ENCODE measurements around the gene TREH.

Gene TREH

DNA sequence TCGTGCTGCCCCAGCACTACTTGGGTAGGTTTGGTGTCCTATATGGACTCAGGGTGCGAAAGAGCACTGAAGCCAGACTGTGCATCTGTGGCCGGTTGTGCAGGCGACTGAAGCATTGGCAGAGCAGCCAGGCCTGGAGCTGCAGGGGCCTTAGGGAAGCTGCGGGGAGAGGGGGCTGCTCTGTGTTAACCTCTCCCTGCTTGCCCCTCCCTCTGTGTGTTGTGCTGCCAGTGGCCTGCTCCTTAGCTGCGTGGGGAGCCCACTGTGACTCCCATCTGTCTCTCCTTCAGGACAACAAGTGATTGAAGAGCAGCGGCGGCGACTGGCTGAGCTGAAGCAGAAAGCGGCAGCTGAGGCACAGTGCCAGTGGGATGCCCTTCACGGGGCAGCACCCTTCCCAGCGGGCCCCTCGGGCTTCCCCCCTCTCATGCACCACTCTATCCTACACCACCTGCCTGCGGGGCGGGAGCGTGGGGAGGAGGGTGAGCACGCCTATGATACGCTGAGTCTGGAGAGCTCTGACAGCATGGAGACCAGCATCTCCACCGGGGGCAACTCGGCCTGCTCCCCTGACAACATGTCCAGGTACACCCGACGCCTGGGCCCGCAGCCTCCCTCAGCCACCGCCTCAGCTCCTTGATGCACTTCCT, 34.3 kb downstream of the TREH start:
- no peak for DNase-seq

DNA sequence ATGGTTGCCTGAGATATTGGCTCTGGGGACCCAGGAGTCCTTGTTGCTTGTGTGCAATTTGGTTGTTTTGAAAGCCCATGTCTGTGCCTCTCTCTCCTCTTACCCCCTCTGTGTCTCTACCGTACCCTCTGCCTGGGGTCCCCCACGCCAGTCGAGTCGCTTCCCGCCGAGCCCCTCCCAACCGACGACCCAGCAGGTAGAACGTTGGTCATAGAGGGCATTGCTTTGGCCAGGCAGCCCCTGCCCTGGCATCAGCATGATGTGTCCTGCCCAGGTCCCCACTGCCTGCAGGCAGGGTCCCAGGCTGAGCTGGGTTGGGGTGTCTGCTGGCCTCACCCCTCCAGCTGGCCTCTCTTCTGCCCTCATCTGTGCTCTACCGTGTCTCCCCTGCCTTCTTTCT, 35.0 kb downstream of the TREH start:
- DNase-seq, result no peak

DNA sequence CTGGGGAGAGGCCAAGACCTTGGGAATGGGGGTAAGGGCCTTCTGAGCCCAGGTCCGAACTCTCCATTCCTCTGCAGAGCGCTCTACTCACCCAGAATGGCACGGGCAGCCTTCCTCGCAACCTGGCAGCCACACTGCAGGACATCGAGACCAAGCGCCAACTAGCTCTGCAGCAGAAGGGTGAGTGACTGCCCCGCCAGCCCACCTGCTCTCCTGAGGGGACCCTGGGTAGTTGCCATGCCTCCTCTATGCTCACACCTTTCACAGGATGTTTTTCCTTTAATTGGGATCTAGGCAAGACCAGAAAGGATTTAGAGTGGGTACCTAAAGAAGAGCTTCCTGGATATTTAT, 35.5 kb downstream of the TREH start:
- DNase-seq, result no peak

DNA sequence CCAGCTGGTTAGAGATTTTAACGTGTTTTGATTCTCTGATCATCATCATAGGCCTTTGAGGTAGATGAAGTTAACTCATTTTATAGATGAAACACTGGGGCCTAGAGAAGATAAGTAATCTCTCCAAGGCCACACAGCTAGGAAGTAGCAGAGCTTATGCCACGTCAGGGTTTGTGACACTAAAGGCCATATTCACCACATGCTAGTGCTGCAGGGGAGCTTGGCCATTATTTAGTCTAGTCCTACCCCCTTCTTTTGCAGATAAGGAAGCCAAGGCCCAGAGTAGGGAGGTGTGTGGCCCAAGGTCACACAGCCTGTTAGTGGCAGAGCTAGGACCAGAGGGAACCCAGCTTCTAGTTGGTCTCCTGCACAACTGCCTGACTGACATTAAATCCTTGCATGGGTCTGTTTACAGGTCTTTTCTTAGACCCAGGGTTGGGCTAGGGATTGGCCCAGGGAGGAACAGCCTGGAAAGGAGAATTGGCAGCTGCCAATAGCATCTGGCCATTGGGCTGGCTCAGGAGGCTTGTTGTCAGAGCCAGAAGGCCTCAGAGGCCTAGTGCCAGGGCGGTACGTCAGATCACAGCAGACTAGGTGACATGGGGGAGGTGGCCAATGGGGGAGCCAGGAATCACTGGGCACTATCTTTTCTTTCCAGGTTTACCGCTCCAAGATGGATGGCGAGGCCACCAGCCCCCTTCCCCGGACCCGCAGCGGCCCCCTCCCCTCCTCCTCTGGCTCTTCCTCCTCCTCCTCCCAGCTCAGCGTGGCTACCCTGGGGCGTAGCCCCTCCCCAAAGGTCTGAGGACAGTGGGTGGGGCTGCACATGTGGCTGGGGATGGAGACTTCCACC, 36.1 kb downstream of the TREH start:
- no peak for DNase-seq

DNA sequence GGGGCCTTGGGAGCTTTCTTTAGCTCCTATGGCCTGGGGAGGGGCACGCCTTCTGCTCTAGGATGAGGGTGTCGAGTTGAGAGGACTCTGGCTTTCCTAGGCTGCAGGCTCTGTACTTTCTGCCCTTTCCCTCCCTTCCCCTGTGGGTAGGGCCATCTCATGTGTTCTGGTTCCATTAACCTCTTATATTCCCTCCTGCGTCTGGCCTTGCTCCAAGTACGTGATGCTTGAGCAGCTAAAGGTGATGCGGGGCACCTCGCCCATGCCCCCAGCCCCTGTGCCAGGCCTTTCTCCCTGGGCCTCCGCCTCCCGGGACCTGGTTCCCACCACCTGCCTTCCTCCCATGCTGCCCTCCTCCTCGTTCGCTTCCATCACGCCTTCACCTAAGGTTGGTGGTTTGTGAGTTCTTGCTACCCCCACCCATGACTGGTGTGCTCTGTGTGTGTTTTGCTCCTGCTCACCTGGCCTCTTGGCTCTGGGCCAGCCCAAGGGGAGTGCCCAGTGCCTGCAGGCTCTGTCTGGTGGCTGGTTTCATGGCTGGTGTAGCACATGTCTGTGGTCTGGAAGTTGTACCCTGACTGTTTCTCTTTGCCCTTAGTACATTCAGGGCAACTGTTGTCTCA, 37.9 kb downstream of the TREH start:
- DNase-seq, result no peak

DNA sequence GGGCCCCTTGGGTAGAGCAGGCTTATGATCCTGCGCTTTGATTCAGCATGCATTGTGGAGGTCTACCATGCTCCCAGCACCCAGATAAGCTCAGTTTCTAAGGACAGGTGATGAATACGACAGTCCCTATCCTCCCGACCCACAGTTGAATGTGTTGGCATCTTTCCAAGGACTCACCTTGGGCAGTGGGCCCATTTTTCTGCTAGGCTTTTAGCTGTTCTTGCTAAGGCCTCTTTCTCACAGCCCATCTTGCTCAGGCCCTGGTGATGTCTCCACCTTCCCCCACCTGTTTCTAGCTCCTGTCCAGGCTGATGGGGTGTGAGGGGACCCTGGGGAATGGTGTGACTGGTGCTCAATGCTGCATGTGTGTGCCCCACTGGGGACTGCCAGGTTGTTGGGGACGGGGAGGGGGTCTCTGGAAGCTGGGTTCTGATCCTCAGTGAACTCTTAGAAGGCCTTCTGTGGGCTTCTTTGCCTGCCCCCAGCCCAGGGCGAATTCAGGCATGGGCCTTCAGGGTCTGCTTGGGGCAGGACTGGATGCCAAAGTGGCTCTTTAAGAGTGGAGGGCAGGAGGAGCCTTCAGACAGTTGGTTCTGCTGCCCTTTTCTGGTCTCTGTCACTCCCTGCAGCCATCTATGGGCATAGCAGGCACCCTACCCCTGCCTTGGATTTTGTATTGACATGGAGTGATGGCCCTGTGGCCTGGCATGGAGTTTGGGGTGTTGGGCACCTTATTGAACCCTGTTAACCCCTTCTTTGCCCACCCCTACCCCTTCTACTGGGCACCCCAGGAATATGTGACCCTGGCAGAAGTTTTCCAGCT, 38.9 kb downstream of the TREH start:
- no peak for DNase-seq

DNA sequence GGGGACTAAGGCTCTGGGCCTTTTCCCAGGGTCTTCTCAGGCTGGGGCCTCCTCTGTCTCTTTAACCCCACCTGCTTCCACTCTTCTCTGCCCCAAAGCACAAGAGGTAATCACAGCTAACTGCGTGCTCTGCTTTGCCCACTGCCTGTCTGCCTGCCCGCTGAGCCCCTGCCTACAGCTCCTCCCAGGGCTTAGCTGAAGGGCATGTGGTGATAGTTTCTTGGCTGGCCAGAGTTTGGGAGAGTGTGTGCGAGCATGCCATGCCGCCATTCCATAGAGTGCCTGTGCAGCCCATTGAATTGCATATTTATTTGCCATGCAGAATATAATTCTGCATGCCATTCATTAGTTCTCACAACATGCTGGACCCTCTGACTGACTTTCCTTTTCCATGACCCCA, 39.6 kb downstream of the TREH start:
- no peak for DNase-seq

DNA sequence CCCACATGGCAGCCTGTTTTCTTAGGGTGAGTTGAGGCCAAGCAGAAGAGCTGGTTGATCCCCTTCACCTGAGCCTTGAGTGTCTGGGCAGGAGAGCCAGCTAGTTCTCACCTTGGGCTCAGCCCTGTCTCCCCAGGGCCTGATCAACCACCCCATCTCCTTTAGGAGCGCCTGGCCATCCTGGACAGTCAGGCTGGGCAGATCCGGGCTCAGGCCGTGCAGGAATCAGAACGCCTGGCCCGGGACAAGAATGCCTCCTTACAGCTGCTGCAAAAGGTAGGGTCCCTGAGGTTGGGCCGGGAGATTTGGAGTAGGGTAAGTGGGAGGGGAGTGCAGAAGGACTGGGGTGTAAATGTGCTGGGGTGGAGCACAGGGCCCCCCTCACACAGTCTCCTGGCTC, 40.7 kb downstream of the TREH start:
- DNase-seq, result no peak

DNA sequence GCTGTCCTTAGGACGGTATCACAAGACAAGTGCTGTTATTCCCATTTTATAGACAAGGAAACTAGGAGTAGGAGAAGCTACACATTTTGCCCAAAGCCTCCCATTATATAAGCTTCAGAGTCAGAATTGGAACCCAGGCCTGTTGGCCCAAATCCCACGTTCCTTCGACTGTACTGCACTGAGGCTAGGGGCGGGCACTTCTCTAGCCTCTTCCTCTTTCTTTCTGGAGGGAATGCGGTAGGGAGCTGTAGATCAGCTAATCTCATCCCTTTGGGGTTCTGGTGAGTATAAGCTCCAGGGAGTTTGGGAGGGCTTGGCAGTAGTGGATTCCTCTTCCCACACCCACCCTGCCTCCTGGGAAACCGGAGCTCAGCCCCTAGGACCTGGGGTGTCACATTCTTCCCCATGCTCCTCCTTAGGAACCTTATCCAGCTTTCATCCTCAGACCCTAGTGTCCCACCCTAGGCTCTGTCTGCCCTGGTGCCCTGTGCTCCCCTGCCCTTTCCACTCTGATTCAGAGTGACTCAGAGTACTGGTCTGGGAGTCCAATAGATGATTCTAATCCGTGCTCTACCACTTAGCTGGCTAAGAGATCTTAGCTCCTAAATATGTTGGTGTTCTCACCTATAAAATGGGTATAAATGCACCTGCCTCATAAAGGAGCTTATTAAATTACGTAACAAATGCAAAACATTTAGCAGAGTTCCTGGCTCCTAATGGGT, 42.7 kb downstream of the TREH start:
- no peak for DNase-seq

DNA sequence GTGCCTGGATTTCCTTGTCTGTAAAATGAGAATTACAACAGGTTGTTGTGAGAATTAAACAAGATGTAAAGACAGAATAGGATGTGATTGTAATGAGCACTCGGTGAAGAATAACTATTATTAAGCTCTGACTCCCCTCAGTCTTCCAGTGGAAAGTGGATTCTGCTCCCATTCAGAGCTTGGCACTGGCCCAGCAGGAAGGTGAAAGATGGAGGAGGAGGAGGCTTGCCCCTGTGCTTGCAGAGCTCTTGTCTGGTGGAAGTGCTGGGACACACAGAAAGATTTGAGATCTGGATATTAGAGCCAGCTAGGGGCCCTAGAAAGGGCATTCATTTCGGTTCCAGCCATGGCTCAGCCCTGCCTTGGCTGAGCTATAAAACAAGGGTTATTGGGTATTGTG, 43.8 kb downstream of the TREH start:
- DNase-seq, result no peak

DNA sequence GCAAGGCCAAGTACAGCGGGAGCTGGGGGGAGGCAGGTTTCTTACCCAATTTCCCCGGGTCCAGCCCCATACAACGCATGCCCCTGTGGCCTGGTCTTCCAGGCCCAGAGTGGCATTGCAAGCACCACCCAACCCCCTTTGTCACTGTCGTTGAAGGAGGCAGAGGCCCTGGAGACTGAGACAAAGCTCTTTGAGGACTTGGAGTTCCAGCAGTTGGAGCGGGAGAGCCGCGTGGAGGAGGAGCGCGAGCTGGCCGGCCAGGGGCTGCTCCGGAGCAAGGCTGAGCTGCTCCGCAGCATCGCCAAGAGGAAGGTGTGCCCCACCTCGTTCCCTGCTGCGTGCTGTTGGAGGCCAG, 44.2 kb downstream of the TREH start:
- DNase-seq, result no peak

DNA sequence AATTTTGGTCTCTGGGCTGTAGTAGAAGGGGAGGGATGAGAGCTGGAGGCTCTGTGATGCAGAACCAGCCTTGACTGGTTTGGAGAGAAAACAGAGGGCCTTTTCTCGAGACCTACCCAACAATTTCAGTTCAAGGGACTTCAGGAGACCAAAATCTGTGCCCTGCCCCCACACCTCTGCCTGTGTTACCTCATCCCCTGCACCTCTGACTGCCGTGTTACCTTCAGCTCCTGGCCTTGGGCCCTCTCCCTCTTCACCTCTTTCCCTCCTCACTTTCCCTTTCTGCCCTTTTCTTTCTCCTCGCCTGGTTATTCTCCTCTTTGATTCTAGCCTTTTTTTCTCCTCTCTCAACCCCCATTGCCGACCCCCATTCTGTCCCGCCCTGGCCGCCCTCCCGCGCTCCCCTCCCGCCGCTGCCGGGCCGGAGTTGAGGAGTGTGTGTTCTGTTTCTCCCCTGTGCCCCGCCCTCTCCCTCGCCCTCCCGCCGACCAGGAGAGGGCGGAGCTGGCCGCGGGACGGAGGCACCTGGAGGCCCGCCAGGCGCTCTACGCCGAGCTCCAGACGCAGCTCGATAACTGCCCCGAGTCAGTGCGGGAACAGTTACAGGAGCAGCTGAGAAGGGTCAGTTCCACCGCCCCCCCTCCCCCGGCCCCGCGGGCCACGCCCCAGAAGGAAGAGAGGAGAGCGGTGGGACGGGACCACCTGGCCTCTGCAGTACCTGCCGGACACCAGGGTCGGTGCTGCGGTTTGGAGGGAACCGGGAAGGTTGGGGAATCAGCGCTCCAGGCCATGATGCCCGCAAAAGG, 44.8 kb downstream of the TREH start:
- DNase-seq, result no peak

DNA sequence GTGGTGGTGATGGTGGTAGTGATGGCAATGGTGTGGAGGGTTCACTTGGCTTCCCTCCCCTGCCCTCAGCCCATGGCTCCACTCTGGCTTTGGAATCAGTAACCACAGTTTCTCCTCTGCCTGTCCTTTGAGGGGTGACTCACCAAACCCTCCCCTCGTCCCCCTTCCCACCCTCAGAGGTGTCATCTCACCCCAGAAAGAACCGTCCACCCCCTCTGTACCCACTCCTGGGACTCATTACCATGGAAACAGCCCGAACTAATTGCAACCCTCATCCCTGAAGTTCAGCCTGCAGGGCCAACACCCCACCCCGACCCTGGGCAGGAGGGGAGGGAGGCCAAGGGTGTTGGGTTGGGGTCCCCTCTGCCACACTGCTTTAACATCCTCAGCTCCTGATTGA, 45.5 kb downstream of the TREH start:
- no peak for DNase-seq

DNA sequence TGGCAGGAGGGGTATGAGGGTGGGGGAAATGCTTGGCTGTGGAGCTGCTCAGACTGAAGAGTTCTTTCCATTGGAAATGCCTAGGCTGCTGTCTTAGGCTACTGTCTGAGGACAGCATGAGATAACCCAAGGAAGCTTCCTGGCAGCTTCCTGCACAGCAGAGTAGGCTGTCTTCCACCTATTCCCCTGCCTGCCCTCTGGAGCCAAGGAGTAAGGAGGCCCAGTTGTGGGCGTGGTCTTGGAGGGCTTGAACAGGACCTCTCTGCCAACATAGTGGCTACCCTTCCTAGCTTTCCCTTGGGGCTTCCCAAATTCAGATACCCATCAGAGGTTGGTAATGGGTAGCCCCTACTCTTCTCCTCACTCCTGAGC, 46.1 kb downstream of the TREH start:
- no peak for DNase-seq

DNA sequence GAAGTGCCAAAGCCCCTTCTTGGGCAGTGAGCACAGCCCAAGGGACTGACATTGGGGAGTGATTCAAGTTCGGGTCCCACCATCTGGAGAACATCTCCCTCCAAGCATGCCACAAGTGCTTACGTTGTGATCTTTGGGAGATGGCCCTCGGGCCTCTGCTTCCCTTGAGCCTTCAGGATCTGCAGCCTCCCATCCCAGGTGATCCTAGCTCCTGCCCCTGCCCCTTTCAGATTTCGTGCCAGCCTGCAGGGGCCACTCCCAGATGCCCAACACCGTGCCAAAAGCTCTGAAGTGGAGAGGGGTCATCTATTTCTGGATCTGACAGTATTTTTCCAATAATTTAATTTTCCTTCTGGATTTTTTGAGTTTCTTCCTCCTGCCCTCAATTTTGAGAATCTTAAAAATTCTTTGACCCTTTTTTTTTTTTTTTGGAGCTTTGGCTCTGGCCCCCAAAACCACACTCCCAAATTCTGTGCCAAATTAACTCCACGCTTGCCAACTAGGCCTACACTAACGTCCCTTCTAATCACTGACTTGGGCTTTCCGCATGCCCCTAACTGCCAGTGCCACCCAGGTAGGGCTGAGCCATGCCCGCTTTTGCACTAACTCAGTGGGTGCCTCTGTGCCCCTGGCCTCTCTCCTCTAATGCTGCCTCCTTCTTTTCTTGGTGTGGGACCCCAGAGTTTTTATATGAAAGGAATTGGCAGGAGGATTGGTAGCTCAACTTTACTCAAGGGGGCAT, 46.7 kb downstream of the TREH start:
- no peak for DNase-seq

DNA sequence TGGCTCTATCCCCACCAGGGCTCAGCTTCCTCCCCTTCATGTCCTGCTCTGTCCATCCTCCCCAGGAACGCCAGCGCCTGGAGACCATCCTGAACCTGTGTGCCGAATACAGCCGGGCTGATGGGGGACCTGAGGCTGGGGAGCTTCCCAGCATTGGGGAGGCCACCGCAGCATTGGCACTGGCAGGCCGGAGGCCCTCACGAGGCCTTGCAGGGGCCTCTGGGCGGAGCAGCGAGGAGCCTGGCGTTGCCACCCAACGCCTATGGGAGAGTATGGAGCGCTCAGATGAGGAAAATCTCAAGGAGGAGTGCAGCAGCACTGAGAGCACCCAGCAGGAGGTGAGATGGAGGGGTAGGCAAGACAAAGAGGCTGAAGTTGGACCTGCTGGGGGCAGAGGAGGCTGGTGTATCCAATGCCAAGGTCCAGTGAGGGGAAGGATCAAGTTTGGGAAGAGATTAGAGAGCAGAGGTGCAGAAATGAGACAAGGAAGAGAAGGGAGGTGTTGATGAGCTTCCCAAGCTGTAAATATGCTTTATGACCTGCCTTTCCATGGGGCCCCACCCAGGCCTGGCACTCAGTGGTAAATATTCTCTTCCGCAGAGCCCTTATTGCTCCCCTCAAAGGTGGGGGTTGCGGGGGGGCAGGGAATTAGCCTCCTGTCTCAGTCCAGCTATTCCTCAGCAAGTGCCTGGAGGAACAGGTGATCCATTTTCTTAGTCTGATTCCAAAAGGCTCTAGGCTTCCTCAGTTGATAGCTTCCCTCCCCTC, 48.1 kb downstream of the TREH start:
- DNase-seq, result no peak

DNA sequence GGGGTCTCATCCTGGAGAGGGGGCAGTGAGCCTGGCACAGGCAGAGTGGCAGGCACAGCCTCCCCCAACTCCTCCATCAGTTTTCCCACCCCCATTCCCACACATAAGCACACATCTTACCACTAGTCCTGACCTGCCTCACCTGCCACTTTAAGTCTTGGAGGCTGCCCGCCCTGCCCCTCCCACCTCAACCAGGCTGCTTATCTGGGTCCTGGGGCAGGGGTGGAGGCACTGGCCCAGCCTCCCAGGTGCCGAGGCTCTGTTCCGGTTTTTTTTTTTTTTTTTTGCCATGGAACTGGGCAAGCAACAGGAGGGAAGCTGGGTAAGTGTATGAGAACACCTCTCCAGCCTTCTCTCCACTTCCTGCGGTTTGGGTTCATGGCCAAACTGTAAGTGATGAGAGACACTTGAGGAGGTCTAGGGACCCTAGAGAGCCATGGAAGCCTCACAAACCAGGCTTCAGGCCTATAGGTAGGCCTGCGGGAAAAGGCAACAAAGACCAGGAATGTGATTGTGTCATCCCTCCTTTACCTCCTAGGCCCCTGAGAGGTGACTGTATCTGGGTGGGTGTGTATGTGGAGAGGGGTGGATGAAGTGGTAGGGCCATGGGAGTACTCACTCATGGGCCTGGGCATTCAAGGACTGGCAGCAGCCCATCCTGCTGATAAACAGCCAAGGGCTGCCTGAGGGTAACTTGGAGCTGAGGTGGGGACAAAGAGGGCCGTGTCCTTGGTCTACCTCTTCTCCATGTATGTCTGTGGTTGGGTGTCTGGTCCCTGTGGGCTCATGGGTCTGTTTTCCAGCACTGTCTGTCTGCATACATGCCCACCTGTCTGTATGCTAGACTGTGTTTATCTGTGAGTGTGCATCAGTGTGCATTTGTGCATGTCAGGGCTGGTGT, 49.4 kb downstream of the TREH start:
- DNase-seq, result no peak

DNA sequence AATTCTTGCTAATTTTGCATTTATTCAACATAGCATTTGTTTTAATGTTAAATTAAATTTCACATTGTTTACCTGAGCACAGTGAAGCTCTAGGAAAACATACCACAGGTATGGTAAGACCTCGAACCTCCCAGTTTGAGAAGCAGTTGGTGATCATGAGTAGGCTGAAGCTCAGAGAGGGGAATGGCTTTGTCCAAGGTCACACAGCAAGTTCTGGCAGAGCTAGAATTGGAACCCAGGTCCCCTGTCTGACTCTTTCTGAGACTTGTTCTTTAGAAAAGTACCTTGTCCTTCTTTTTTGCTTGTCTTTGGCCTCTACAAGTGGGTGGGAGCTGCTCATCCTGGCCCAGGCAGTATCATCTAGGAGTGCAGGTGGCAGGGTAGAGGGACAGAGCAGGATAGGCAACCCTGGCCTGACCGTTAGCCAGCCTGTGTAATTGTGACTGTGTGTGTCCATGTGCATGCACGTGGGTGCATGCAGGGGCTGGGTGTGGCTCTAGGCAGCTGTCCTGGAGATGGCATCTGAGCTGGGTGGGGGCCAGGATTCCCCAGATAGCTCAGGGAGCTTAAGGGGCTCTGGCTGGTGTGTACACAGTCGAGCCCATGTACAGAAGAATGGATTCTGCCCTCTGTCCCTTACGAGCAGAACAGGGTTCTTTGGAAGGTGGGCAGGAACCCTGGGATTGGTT, 50.4 kb downstream of the TREH start:
- DNase-seq, result no peak

DNA sequence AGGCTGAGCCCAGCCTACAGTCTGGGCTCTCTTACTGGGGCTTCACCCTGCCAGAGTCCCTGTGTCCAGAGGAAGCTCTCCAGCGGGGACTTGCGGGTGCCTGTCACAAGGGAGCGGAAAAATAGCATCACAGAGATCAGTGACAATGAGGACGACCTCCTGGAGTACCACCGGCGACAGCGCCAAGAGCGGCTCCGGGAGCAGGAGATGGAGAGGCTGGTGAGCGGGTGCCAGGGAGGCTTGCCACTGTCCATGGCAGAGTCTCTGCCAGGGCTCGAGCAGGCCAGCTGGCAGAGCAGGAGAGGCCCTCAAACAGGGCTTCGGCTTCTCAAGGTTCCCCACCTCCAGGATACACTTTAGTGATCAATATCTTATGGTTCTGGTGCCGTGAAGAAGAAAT, 51.0 kb downstream of the TREH start:
- DNase-seq, result no peak
